ENCODE data around the gene MAP3K12. TPM values are rescaled to one million over a fixed set of nuclear protein-coding genes. Genes with fewer than 3 reads are reported as not detected.

MAP3K12 gene
- polyA plus RNA-seq, 1 donor from 2014 or later = 82.0 TPM

- peak overlapping the region; percentile 91 for H3K4me2 ChIP-seq (ENCODE audit: low read length)
- no peaks in the 10 kb centered on the region for H3F3A ChIP-seq (ENCODE audit: insufficient read depth, low read length, poor library complexity, severe bottlenecking)
- H3K36me3 ChIP-seq (ENCODE audit: insufficient read depth, low read length) = peaks cover 9% of the 10 kb centered on the region
- H4K20me1 ChIP-seq (ENCODE audit: insufficient read depth) = peaks cover 25% of the 10 kb centered on the region
- peak overlapping the region; percentile 97 for H3K9ac ChIP-seq (ENCODE audit: low read length)
- no peak overlapping the region for H2AFZ ChIP-seq (ENCODE audit: low read depth, low read length)
- H3K9me3 ChIP-seq (ENCODE audit: low read length) = no peaks in the 10 kb centered on the region
- no peak overlapping the region for H3K27ac ChIP-seq (ENCODE audit: low read length)
- peak overlapping the region; percentile 76 for H3K4me3 ChIP-seq (ENCODE audit: low read length)
- TF ChIP-seq TAF1 (IDR thresholded peaks at IDR 0.05; ENCODE audit: low read depth) (no peak), RAD21 (conservative IDR thresholded peaks at IDR 0.05) (no peak), MXI1 (conservative IDR thresholded peaks at IDR 0.05; ENCODE audit: poor library complexity, severe bottlenecking) (no peak), SMC3 (conservative IDR thresholded peaks at IDR 0.05; ENCODE audit: poor library complexity) (no peak), EP300 (conservative IDR thresholded peaks at IDR 0.05; ENCODE audit: poor library complexity, severe bottlenecking) (no peak), POLR2AphosphoS5 (IDR thresholded peaks at IDR 0.05) (no peak), CTCF (IDR thresholded peaks at IDR 0.05; ENCODE audit: poor library complexity, severe bottlenecking) (no peak), EZH2 (IDR thresholded peaks at IDR 0.05; ENCODE audit: borderline replicate concordance, insufficient read depth, low read length, poor library complexity, severe bottlenecking) (no peak)
- TF ChIP-seq, protein P1, sequence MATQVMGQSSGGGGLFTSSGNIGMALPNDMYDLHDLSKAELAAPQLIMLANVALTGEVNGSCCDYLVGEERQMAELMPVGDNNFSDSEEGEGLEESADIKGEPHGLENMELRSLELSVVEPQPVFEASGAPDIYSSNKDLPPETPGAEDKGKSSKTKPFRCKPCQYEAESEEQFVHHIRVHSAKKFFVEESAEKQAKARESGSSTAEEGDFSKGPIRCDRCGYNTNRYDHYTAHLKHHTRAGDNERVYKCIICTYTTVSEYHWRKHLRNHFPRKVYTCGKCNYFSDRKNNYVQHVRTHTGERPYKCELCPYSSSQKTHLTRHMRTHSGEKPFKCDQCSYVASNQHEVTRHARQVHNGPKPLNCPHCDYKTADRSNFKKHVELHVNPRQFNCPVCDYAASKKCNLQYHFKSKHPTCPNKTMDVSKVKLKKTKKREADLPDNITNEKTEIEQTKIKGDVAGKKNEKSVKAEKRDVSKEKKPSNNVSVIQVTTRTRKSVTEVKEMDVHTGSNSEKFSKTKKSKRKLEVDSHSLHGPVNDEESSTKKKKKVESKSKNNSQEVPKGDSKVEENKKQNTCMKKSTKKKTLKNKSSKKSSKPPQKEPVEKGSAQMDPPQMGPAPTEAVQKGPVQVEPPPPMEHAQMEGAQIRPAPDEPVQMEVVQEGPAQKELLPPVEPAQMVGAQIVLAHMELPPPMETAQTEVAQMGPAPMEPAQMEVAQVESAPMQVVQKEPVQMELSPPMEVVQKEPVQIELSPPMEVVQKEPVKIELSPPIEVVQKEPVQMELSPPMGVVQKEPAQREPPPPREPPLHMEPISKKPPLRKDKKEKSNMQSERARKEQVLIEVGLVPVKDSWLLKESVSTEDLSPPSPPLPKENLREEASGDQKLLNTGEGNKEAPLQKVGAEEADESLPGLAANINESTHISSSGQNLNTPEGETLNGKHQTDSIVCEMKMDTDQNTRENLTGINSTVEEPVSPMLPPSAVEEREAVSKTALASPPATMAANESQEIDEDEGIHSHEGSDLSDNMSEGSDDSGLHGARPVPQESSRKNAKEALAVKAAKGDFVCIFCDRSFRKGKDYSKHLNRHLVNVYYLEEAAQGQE (IDR thresholded peaks at IDR 0.05; ENCODE audit: borderline replicate concordance) = no peak
- H3K27me3 ChIP-seq (ENCODE audit: insufficient read depth, low read depth, low read length) = no peaks in the 10 kb centered on the region
- H3K79me2 ChIP-seq (replicated peaks; ENCODE audit: insufficient read depth, low read length) = peaks cover 42% of the 10 kb centered on the region
- no peaks in the 10 kb centered on the region for H3K9me2 ChIP-seq (ENCODE audit: insufficient read depth, low read length)
Measured at GRCh38 chr12:53453953-53454640, 45.2 kb downstream of the MAP3K12 start.

GRCh38 chr12:53452159-53453077 is 46.8 kb downstream of the MAP3K12 start:
- Histone ChIP-seq H3K27ac (ENCODE audit: low read length) (peak overlapping the region; percentile 95), H3K79me2 (replicated peaks; ENCODE audit: insufficient read depth, low read length) (peaks cover 39% of the 10 kb centered on the region), H4K20me1 (ENCODE audit: insufficient read depth) (peaks cover 21% of the 10 kb centered on the region), H3K9me2 (ENCODE audit: insufficient read depth, low read length) (no peaks in the 10 kb centered on the region), H3K27me3 (ENCODE audit: insufficient read depth, low read depth, low read length) (no peaks in the 10 kb centered on the region), H3K4me2 (ENCODE audit: low read length) (peak overlapping the region; percentile 91), H3K9me3 (ENCODE audit: low read length) (no peaks in the 10 kb centered on the region), H3K9ac (ENCODE audit: low read length) (peak overlapping the region; percentile 97), H3F3A (ENCODE audit: insufficient read depth, low read length, poor library complexity, severe bottlenecking) (no peaks in the 10 kb centered on the region), H2AFZ (ENCODE audit: low read depth, low read length) (no peak overlapping the region), H3K36me3 (ENCODE audit: insufficient read depth, low read length) (peaks cover 9% of the 10 kb centered on the region), H3K4me3 (ENCODE audit: low read length) (peak overlapping the region; percentile 76)
- TF ChIP-seq SMC3 (conservative IDR thresholded peaks at IDR 0.05; ENCODE audit: poor library complexity) (no peak), POLR2AphosphoS5 (IDR thresholded peaks at IDR 0.05) (no peak), TAF1 (IDR thresholded peaks at IDR 0.05; ENCODE audit: low read depth) (no peak), MXI1 (conservative IDR thresholded peaks at IDR 0.05; ENCODE audit: poor library complexity, severe bottlenecking) (no peak), EP300 (conservative IDR thresholded peaks at IDR 0.05; ENCODE audit: poor library complexity, severe bottlenecking) (no peak), RAD21 (conservative IDR thresholded peaks at IDR 0.05) (no peak), CTCF (IDR thresholded peaks at IDR 0.05; ENCODE audit: poor library complexity, severe bottlenecking) (peak; percentile 45), EZH2 (IDR thresholded peaks at IDR 0.05; ENCODE audit: borderline replicate concordance, insufficient read depth, low read length, poor library complexity, severe bottlenecking) (no peak)
- TF ChIP-seq, protein P1 (IDR thresholded peaks at IDR 0.05; ENCODE audit: borderline replicate concordance) = peak; percentile 66

Measured in neural cell (in vitro differentiated cells).